ENCODE measurements around the gene RPS6KC1.

The RPS6KC1 gene

GRCh38 chr1:213221209-213221608, 170.2 kb downstream of the RPS6KC1 start:
- DNase-seq (ENCODE audit: low read depth in 2 of 2), result no peak

GRCh38 chr1:213227458-213227857, 176.4 kb downstream of the RPS6KC1 start:
- DNase-seq (ENCODE audit: low read depth in 2 of 2), result no peak

- DNase-seq (ENCODE audit: low read depth in 2 of 2), result no peak
These were observed 180.8 kb downstream of the RPS6KC1 start for GRCh38 chr1:213231795-213232231.

- no peak for DNase-seq (ENCODE audit: low read depth in 2 of 2)
These were observed 191.8 kb downstream of the RPS6KC1 start for GRCh38 chr1:213242883-213243282.

GRCh38 chr1:213244664-213245091, 193.6 kb downstream of the RPS6KC1 start:
- no peak for DNase-seq (ENCODE audit: low read depth in 2 of 2)

- no peak for DNase-seq (ENCODE audit: low read depth in 2 of 2)
These were observed 194.3 kb downstream of the RPS6KC1 start for GRCh38 chr1:213245260-213245910.

GRCh38 chr1:213247038-213247437, 196.0 kb downstream of the RPS6KC1 start:
- no peak for DNase-seq (ENCODE audit: low read depth in 2 of 2)

- no peak for DNase-seq (ENCODE audit: low read depth in 2 of 2)
These were observed 198.4 kb downstream of the RPS6KC1 start for GRCh38 chr1:213249395-213249794.

GRCh38 chr1:213250041-213250440, 199.0 kb downstream of the RPS6KC1 start:
- no peak for DNase-seq (ENCODE audit: low read depth in 2 of 2)

- no peak for DNase-seq (ENCODE audit: low read depth in 2 of 2)
These were observed 199.4 kb downstream of the RPS6KC1 start for GRCh38 chr1:213250446-213250845.

- DNase-seq (ENCODE audit: low read depth in 2 of 2), result no peak
These were observed 200.9 kb downstream of the RPS6KC1 start for GRCh38 chr1:213251972-213252371.

GRCh38 chr1:213256438-213257087, 205.5 kb downstream of the RPS6KC1 start:
- DNase-seq (ENCODE audit: low read depth in 2 of 2), result no peak

- DNase-seq (ENCODE audit: low read depth in 2 of 2), result no peak
These were observed 209.5 kb downstream of the RPS6KC1 start for GRCh38 chr1:213260311-213261075.

- DNase-seq (ENCODE audit: low read depth in 2 of 2), result no peak
These were observed 213.5 kb downstream of the RPS6KC1 start for GRCh38 chr1:213264531-213264930.

GRCh38 chr1:213266983-213267772, 216.1 kb downstream of the RPS6KC1 start:
- no peak for DNase-seq (ENCODE audit: low read depth in 2 of 2)

GRCh38 chr1:213268221-213268620, 217.2 kb downstream of the RPS6KC1 start:
- no peak for DNase-seq (ENCODE audit: low read depth in 2 of 2)

GRCh38 chr1:213269829-213270228, 218.8 kb downstream of the RPS6KC1 start:
- DNase-seq (ENCODE audit: low read depth in 2 of 2), result no peak

- DNase-seq (ENCODE audit: low read depth in 2 of 2), result no peak
These were observed 222.5 kb downstream of the RPS6KC1 start for GRCh38 chr1:213273546-213273945.

- DNase-seq (ENCODE audit: low read depth in 2 of 2), result no peak
These were observed 223.1 kb downstream of the RPS6KC1 start for GRCh38 chr1:213274140-213274539.

- DNase-seq (ENCODE audit: low read depth in 2 of 2), result no peak
These were observed 224.3 kb downstream of the RPS6KC1 start for GRCh38 chr1:213275293-213275692.

GRCh38 chr1:213276236-213276635, 225.2 kb downstream of the RPS6KC1 start:
- no peak for DNase-seq (ENCODE audit: low read depth in 2 of 2)

GRCh38 chr1:213277036-213277435, 226.0 kb downstream of the RPS6KC1 start:
- no peak for DNase-seq (ENCODE audit: low read depth in 2 of 2)
